HCT116 (cell line): ENCODE measurements around the gene RC3H2. TPM values are rescaled to one million over a fixed set of nuclear protein-coding genes. Genes with fewer than 3 reads are reported as not detected.

Source experiments
- ATAC-seq: fragments of 200-7000 bp; cut with Tn5 transposase; 2 replicates; pipeline ENCODE4 v1.9.1; 2020; ENCODE audit warnings: mild to moderate bottlenecking, moderate library complexity
- BruUV-seq: library from RNA; stranded (reverse); fragments of 400-500 nt; replicated peaks from 2 replicates; lab custom pipeline; 2021; lab: Mats Ljungman, UMichigan
- CTCF ChIA-PET: fragments of 300-600 bp; sonication (Branson Sonifier 250); formaldehyde crosslinking; loops from one replicate; lab custom pipeline; 2021; ENCODE audit warnings: antibody characterized with exemption; lab: Charles Lee
- POLR2A ChIA-PET: fragments of 300-600, 350-600 bp; sonication (Branson Sonifier 250); formaldehyde crosslinking; loops from one replicate; lab custom pipeline; 2021; ENCODE audit warnings: antibody characterized with exemption; lab: Charles Lee
- RAD21 ChIA-PET, 2 experiments: fragments of 300-600 bp; sonication (Branson Sonifier 250); formaldehyde crosslinking; loops; one replicate each; lab custom pipeline; 2023; ENCODE audit warnings: low total read pairs in 2 of 2; ENCODE audit not compliant: uncharacterized antibody in 2 of 2, unreplicated experiment in 2 of 2, low non-redundant PET in 1 of 2; lab: Charles Lee
- DNase-seq: peaks from one replicate; pipeline ENCODE4 v3.0.0-alpha.2; 2010; ENCODE audit warnings: low read depth, low spot score
- H2AFZ ChIP-seq: fragments of 200-600 bp; shearing (Covaris generic), sonication (generic); 2 replicates; pipeline ENCODE4 v1.6.1; 2017; ENCODE audit warnings: low read depth, mixed run types, mixed read lengths, antibody characterized with exemption, low read length; ENCODE audit not compliant: poor library complexity, severe bottlenecking
- H3K27ac ChIP-seq: 2 replicates; pipeline ENCODE4 v1.5.1; 2012; ENCODE audit warnings: low read depth, low read length
- H3K27me3 ChIP-seq: fragments of 200-600 bp; sonication (generic); 2 replicates; pipeline ENCODE4 v1.6.1; 2016; ENCODE audit warnings: mixed run types, low read length, mixed read lengths; ENCODE audit not compliant: insufficient read depth
- H3K36me3 ChIP-seq, 2 experiments: fragments of 200-500 bp in 1 of 2; fragments of 200-600 bp in 1 of 2; sonication (Bioruptor generic) in 1 of 2; sonication (generic) in 1 of 2; 2 replicates each; pipeline versions ENCODE4 v1.5.1 to v1.6.1; 2014 to 2016; ENCODE audit warnings: low read length in 2 of 2, inconsistent platforms in 1 of 2, mixed read lengths in 1 of 2, mixed run types in 1 of 2; ENCODE audit not compliant: insufficient read depth in 2 of 2, control insufficient read depth in 1 of 2
- H3K4me1 ChIP-seq, 2 experiments: fragments of 200-600 bp in 1 of 2; sonication (generic) in 1 of 2; 2 replicates each; pipeline versions ENCODE4 v1.5.1 to v1.6.1; 2012 to 2017; ENCODE audit warnings: low read length in 2 of 2, inconsistent platforms in 1 of 2, mild to moderate bottlenecking in 1 of 2, mixed read lengths in 1 of 2, mixed run types in 1 of 2, moderate library complexity in 1 of 2; ENCODE audit not compliant: insufficient read depth in 2 of 2, control insufficient read depth in 1 of 2
- H3K4me2 ChIP-seq: fragments of 200-600 bp; sonication (generic); 2 replicates; pipeline ENCODE4 v1.6.1; 2017; ENCODE audit warnings: mixed run types, low read length, mixed read lengths
- H3K4me3 ChIP-seq, 2 experiments: fragments of 200-600 bp in 1 of 2; sonication (generic) in 1 of 2; replicated peaks in 1 of 2; 2 replicates each; pipeline ENCODE4 v1.5.1; 2011 to 2016; ENCODE audit warnings: low read length in 2 of 2, control low read depth in 1 of 2, low read depth in 1 of 2, mild to moderate bottlenecking in 1 of 2, mixed read lengths in 1 of 2, mixed run types in 1 of 2
- H3K79me2 ChIP-seq: fragments of 200-600 bp; sonication (generic); 2 replicates; pipeline ENCODE4 v1.6.1; 2017; ENCODE audit warnings: mild to moderate bottlenecking, mixed run types, low read length, moderate library complexity, mixed read lengths; ENCODE audit not compliant: insufficient read depth
- H3K9ac ChIP-seq: fragments of 200-600 bp; sonication (generic); 2 replicates; pipeline ENCODE4 v1.6.1; 2016; ENCODE audit warnings: low read length, mixed read lengths
- H3K9me2 ChIP-seq: fragments of 200-600 bp; sonication (generic), shearing (Covaris generic); 2 replicates; pipeline ENCODE4 v1.6.1; 2017; ENCODE audit warnings: mixed run types, mild to moderate bottlenecking, moderate library complexity; ENCODE audit not compliant: insufficient read depth
- H3K9me3 ChIP-seq, 2 experiments: fragments of 200-500 bp in 1 of 2; fragments of 200-600 bp in 1 of 2; sonication (Bioruptor generic) in 1 of 2; sonication (generic) in 1 of 2; 2 replicates each; pipeline ENCODE4 v1.6.1; 2014 to 2017; ENCODE audit warnings: low read length in 2 of 2, mixed read lengths in 2 of 2, inconsistent platforms in 1 of 2, low read depth in 1 of 2, mild to moderate bottlenecking in 1 of 2, mixed run types in 1 of 2, moderate library complexity in 1 of 2; ENCODE audit not compliant: control insufficient read depth in 1 of 2, insufficient read depth in 1 of 2
- H4K20me1 ChIP-seq: fragments of 200-600 bp; sonication (generic), shearing (Covaris generic); 2 replicates; pipeline ENCODE4 v1.6.1; 2017; ENCODE audit warnings: mixed run types, mild to moderate bottlenecking, moderate library complexity; ENCODE audit not compliant: insufficient read depth
- CBX3 ChIP-seq: IDR thresholded peaks from 2 replicates; pipeline ENCODE4 v1.6.1; 2012; ENCODE audit warnings: low read depth
- EGR1 ChIP-seq: IDR thresholded peaks from 2 replicates; pipeline ENCODE4 v1.6.1; 2012; ENCODE audit warnings: low read depth
- ELF1 ChIP-seq: IDR thresholded peaks from 2 replicates; pipeline ENCODE4 v1.6.1; 2012; ENCODE audit warnings: low read depth, borderline replicate concordance
- EZH2 ChIP-seq: fragments of 200-600 bp; sonication (generic); IDR thresholded peaks from 2 replicates; pipeline ENCODE4 v1.6.1; 2017; ENCODE audit warnings: antibody characterized with exemption, mixed run types
- EZH2phosphoT487 ChIP-seq: fragments of 200-600 bp; IDR thresholded peaks from 2 replicates; pipeline ENCODE4 v1.6.1; 2018; ENCODE audit warnings: antibody characterized with exemption, borderline replicate concordance
- FOSL1 ChIP-seq: IDR thresholded peaks from 2 replicates; pipeline ENCODE4 v1.6.1; 2012; ENCODE audit warnings: low read depth
- JUND ChIP-seq: IDR thresholded peaks from 2 replicates; pipeline ENCODE4 v1.6.1; 2012
- POLR2AphosphoS5 ChIP-seq: IDR thresholded peaks from 2 replicates; pipeline ENCODE4 v1.6.1; 2011; ENCODE audit warnings: mild to moderate bottlenecking, low read depth, low read length, moderate library complexity
- RAD21 ChIP-seq: IDR thresholded peaks from 2 replicates; pipeline ENCODE4 v1.6.1; 2012; ENCODE audit warnings: low read depth, mild to moderate bottlenecking
- REST ChIP-seq: IDR thresholded peaks from 2 replicates; pipeline ENCODE4 v1.6.1; 2012; ENCODE audit warnings: low read depth
- SIN3A ChIP-seq: IDR thresholded peaks from 2 replicates; pipeline ENCODE4 v1.6.1; 2012; ENCODE audit warnings: low read depth
- SP1 ChIP-seq: IDR thresholded peaks from 2 replicates; pipeline ENCODE4 v1.6.1; 2012; ENCODE audit warnings: low read depth
- SRF ChIP-seq: IDR thresholded peaks from 2 replicates; pipeline ENCODE4 v1.6.1; 2012; ENCODE audit warnings: low read depth
- TCF7L2 ChIP-seq: IDR thresholded peaks from 2 replicates; pipeline ENCODE4 v1.7.0; 2011; ENCODE audit warnings: borderline replicate concordance, inconsistent platforms; ENCODE audit not compliant: insufficient read depth, insufficient read length; ENCODE audit errors: extremely low read depth
- YY1 ChIP-seq: IDR thresholded peaks from 2 replicates; pipeline ENCODE4 v1.6.1; 2011; ENCODE audit warnings: low read length, low read depth, moderate library complexity, mild to moderate bottlenecking; ENCODE audit not compliant: insufficient replicate concordance; ENCODE audit errors: extremely low read depth
- ZBTB33 ChIP-seq: IDR thresholded peaks from 2 replicates; pipeline ENCODE4 v1.6.1; 2011; ENCODE audit warnings: mild to moderate bottlenecking, low read length, moderate library complexity; ENCODE audit not compliant: insufficient replicate concordance; ENCODE audit errors: extremely low read depth
- ZNF274 ChIP-seq: fragments of 200-500 bp; sonication (Bioruptor generic); IDR thresholded peaks from 2 replicates; pipeline ENCODE4 v1.6.1; 2014; ENCODE audit warnings: mild to moderate bottlenecking, low read depth, low read length, inconsistent platforms
- intact Hi-C: fragments of 100-400 bp; cut with micrococcal nuclease; formaldehyde crosslinking; loops from 2 replicates; pipeline ENCODE4 v1.10.0; 2022
- total RNA-seq: library from RNA; stranded (reverse); gene quantifications from one replicate; pipeline ENCODE4 v1.2.1, GENCODE V29; 2021; ENCODE audit not compliant: unreplicated experiment
- TF ChIP-seq, protein P1 (sequence below): IDR thresholded peaks from 2 replicates; pipeline ENCODE4 v1.6.1; 2012
- TF ChIP-seq, protein P2 (sequence below): IDR thresholded peaks from 2 replicates; pipeline ENCODE4 v1.6.1; 2012
- TF ChIP-seq, protein P3 (sequence below), 3 experiments: fragments of 200-600 bp in 1 of 3; sonication (generic) in 1 of 3; IDR thresholded peaks in 2 of 3; conservative IDR thresholded peaks in 1 of 3; 2 replicates each; pipeline ENCODE4 v1.5.1; 2012 to 2017; ENCODE audit warnings: low read depth in 2 of 3, low read length in 2 of 3, antibody characterized with exemption in 1 of 3, borderline replicate concordance in 1 of 3, control low read depth in 1 of 3, mild to moderate bottlenecking in 1 of 3, mixed read lengths in 1 of 3, mixed run types in 1 of 3, moderate library complexity in 1 of 3; ENCODE audit not compliant: insufficient read depth in 1 of 3

RC3H2 gene
- total RNA-seq, 1 experiment from 2014 or later = 53.8 TPM

- BruUV-seq = no TSS peak
- no peak for ATAC-seq
- no peaks in the 10 kb centered on the region for H3K27me3 ChIP-seq
- intact Hi-C loops = no loop called here
- no peaks in the 10 kb centered on the region for H3K9me3 ChIP-seq
- TF ChIP-seq EZH2phosphoT487 = no peak
- TF ChIP-seq SRF = no peak
- TF ChIP-seq ELF1 = no peak
- TF ChIP-seq EZH2 = no peak
- no peak for TF ChIP-seq ZNF274
- no peak for TF ChIP-seq JUND
- no peak for TF ChIP-seq YY1
- TF ChIP-seq, protein P1, sequence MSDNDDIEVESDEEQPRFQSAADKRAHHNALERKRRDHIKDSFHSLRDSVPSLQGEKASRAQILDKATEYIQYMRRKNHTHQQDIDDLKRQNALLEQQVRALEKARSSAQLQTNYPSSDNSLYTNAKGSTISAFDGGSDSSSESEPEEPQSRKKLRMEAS = no peak
- TF ChIP-seq REST = no peak
- TF ChIP-seq SIN3A = no peak
- TF ChIP-seq EGR1 = no peak
- no peak for TF ChIP-seq FOSL1
- TF ChIP-seq, protein P2, sequence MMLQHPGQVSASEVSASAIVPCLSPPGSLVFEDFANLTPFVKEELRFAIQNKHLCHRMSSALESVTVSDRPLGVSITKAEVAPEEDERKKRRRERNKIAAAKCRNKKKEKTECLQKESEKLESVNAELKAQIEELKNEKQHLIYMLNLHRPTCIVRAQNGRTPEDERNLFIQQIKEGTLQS = no peak
- no peak for TF ChIP-seq POLR2AphosphoS5
- TF ChIP-seq CBX3 = no peak
- no peak for TF ChIP-seq SP1
- TF ChIP-seq, protein P3, sequence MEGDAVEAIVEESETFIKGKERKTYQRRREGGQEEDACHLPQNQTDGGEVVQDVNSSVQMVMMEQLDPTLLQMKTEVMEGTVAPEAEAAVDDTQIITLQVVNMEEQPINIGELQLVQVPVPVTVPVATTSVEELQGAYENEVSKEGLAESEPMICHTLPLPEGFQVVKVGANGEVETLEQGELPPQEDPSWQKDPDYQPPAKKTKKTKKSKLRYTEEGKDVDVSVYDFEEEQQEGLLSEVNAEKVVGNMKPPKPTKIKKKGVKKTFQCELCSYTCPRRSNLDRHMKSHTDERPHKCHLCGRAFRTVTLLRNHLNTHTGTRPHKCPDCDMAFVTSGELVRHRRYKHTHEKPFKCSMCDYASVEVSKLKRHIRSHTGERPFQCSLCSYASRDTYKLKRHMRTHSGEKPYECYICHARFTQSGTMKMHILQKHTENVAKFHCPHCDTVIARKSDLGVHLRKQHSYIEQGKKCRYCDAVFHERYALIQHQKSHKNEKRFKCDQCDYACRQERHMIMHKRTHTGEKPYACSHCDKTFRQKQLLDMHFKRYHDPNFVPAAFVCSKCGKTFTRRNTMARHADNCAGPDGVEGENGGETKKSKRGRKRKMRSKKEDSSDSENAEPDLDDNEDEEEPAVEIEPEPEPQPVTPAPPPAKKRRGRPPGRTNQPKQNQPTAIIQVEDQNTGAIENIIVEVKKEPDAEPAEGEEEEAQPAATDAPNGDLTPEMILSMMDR (IDR thresholded peaks at IDR 0.05 in 2 of 3, conservative IDR thresholded peaks at IDR 0.05 in 1 of 3; ENCODE audit: borderline replicate concordance in 1 of 3, insufficient read depth in 1 of 3, low read depth in 2 of 3, low read length in 2 of 3) = no peak
- no peak for TF ChIP-seq RAD21
- no peak for TF ChIP-seq TCF7L2
- no peak for TF ChIP-seq ZBTB33
- TF ChIP-seq, all 23 proteins: peak for 0
- ChIA-PET POLR2A (no interaction called here), RAD21 (no interaction called here), CTCF (no interaction called here)
- H3K9ac ChIP-seq = no peak overlapping the region
- H3K36me3 ChIP-seq = no peaks in the 10 kb centered on the region
- peaks cover 5% of the 10 kb centered on the region; the same call in 1 of the 2 replicates for H4K20me1 ChIP-seq
- no peak for DNase-seq
- H2AFZ ChIP-seq = no peak overlapping the region
- no peak overlapping the region for H3K4me3 ChIP-seq
- peaks cover 7 to 12% of the 10 kb centered on the region in 2 experiments; a peak in 3 of 4 replicates for H3K4me1 ChIP-seq
- no peaks in the 10 kb centered on the region for H3K9me2 ChIP-seq
- no peak overlapping the region for H3K4me2 ChIP-seq
- H3K27ac ChIP-seq = no peak overlapping the region
- H3K79me2 ChIP-seq = peaks cover 97% of the 10 kb centered on the region
Measured at GRCh38 chr9:122946461-122947005, 41.4 kb upstream of the RC3H2 start.
